HepG2 (cell line): Measurements from ENCODE around the gene NAA25. TPM values are rescaled to one million over a fixed set of nuclear protein-coding genes. Genes with fewer than 3 reads are reported as not detected.

ENCODE experiments used
- ARID4A ChIP-seq: sonication (generic); formaldehyde crosslinking; IDR thresholded peaks from 2 replicates; pipeline ENCODE4 v1.5.0; 2020; ENCODE audit warnings: mild to moderate bottlenecking, missing genetic modification reagents, borderline replicate concordance
- HMGXB3 ChIP-seq: sonication (generic); formaldehyde crosslinking; IDR thresholded peaks from 2 replicates; pipeline ENCODE4 v1.4.0; 2020; ENCODE audit warnings: missing genetic modification reagents, borderline replicate concordance
- KIAA2018 ChIP-seq: sonication (generic); formaldehyde crosslinking; IDR thresholded peaks from 2 replicates; pipeline ENCODE4 v1.5.0; 2020; ENCODE audit warnings: mild to moderate bottlenecking, missing genetic modification reagents, borderline replicate concordance
- ZNF18 ChIP-seq: sonication (generic); formaldehyde crosslinking; IDR thresholded peaks from 2 replicates; pipeline ENCODE4 v1.8.0; 2022; ENCODE audit warnings: mild to moderate bottlenecking, missing genetic modification reagents; ENCODE audit not compliant: insufficient replicate concordance
- ZNF451 ChIP-seq: sonication (generic); formaldehyde crosslinking; IDR thresholded peaks from 2 replicates; pipeline ENCODE4 v1.5.0; 2020; ENCODE audit warnings: mild to moderate bottlenecking, missing genetic modification reagents
- ZNF7 ChIP-seq: IDR thresholded peaks from 2 replicates; pipeline ENCODE4 v1.6.1; 2016; ENCODE audit warnings: missing biosample characterization, missing genetic modification reagents
- polyA plus RNA-seq, 8 experiments: library from polyadenylated mRNA; depleted of rRNA in 3 of 8; stranded (reverse) in 7 of 8; unstranded in 1 of 8; fragments of >200 nt; fragmentation: Illumina TruSeq in 4 of 8; extraction: Trizol in 4 of 8; gene quantifications; 2 replicates each; pipeline versions ENCODE4 v1.2.1 to v1.2.3, GENCODE V29; 2011 to 2016; ENCODE audit warnings: low read depth in 4 of 8, missing spikeins in 1 of 8, mixed read lengths in 1 of 8; ENCODE audit not compliant: insufficient read depth in 1 of 8
- total RNA-seq, 5 experiments: library from RNA; depleted of rRNA; stranded (reverse); fragments of >200 nt; fragmentation: Illumina TruSeq; extraction: Trizol; gene quantifications; 2 replicates each; pipeline ENCODE4 v1.2.3, GENCODE V29; 2016; ENCODE audit warnings: low read depth in 1 of 5

NAA25 gene
- total and polyA plus RNA-seq, 2 of the 13 experiments (the other 11 are each of a cell fraction or from before 2014, with no cell fraction given) = 11.4 to 32.0 TPM

- TF ChIP-seq KIAA2018 (CRISPR knock-in tag) = no peak
- peak; percentile 25; the same call in 1 of the 2 replicates for TF ChIP-seq ZNF451 (CRISPR knock-in tag)
- no peak for TF ChIP-seq HMGXB3 (CRISPR knock-in tag)
- TF ChIP-seq ZNF18 (CRISPR knock-in tag) = no peak
- peak; percentile 49; the same call in 1 of the 2 replicates for TF ChIP-seq ARID4A (CRISPR knock-in tag)
- TF ChIP-seq ZNF7 (CRISPR knock-in tag) = no peak
These were observed 7.9 kb upstream of the NAA25 start (continued) for GRCh38 chr12:112116232-112117060.
